Thoracic aorta (tissue), 2 donors: ENCODE results near the gene AOPEP. TPM values are rescaled to one million over a fixed set of nuclear protein-coding genes. Genes with fewer than 3 reads are reported as not detected.

Experiments
- ATAC-seq: fragments of 150-250 bp; one replicate; pipeline ENCODE4 v1.8.0; 2017; ENCODE audit warnings: low read depth; ENCODE audit not compliant: insufficient number of reproducible peaks, low FRiP score
- DNase-seq: peaks from one replicate; pipeline ENCODE4 v3.0.0-alpha.2; 2020; ENCODE audit warnings: low spot score
- H3K27ac ChIP-seq, 2 donors: fragments of 200-600 bp; sonication (generic); 1 replicate in 1 of 2; 2 replicates in 1 of 2; pipeline ENCODE4 v1.5.1; 2016; ENCODE audit warnings: mild to moderate bottlenecking in 2 of 2, moderate library complexity in 2 of 2
- H3K27me3 ChIP-seq: fragments of 200-600 bp; sonication (generic); replicated peaks from 2 replicates; pipeline ENCODE4 v1.6.0; 2016; ENCODE audit warnings: mild to moderate bottlenecking; ENCODE audit not compliant: insufficient read depth
- H3K36me3 ChIP-seq: fragments of 200-600 bp; sonication (generic); one replicate; pipeline ENCODE4 v1.5.1; 2016
- H3K4me1 ChIP-seq, 2 donors: fragments of 200-600 bp; sonication (generic); 1 replicate in 1 of 2; 2 replicates in 1 of 2; pipeline versions ENCODE4 v1.5.1 to v1.6.0; 2016; ENCODE audit warnings: low read depth in 2 of 2, mild to moderate bottlenecking in 1 of 2; ENCODE audit not compliant: control insufficient read depth in 1 of 2
- H3K4me3 ChIP-seq: fragments of 200-600 bp; sonication (generic); 2 replicates; pipeline ENCODE4 v1.5.1; 2016; ENCODE audit warnings: mild to moderate bottlenecking
- H3K9me3 ChIP-seq: fragments of 200-600 bp; sonication (generic); 2 replicates; pipeline ENCODE4 v1.5.1; 2016
- total RNA-seq, 2 donors: library from RNA; depleted of rRNA; stranded (reverse); fragments of >200 nt; gene quantifications; one replicate each; pipeline versions ENCODE4 v1.1.0 to v1.2.3, GENCODE V29; 2016
- TF ChIP-seq, protein P1 (sequence below): fragments of 200-600 bp; sonication (generic); IDR thresholded peaks from one replicate; pipeline ENCODE4 v1.5.1; 2019; ENCODE audit warnings: antibody characterized with exemption

AOPEP gene
- total RNA-seq, 2 donors from 2014 or later: 494 to 668 TPM

DNA sequence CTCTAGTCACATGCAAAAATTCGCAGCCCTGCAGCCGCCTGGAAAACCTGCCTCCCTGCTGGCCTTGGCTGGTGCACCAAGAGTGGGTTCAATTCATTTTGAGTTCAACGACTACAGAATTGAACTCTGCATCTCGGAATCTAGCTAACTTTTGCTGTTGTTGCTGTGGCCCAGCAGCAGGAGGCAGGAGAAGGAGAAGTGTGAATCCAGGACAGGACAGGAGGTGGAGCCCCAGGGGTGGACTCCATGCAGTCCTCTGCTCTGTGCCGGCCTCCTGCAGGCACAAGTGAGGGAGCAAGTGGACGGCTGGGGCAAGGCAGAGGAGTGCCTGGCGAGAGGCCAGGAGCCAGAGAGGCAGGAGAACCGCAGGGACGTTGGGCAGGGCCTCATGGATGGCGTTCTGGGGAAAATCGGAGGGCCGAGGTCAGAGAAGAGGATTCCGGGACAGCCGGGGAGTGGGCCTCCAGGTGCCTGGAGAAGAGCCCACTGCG is 376.8 kb downstream of the AOPEP start:
- H3K27me3 ChIP-seq: no peaks in the 10 kb centered on the region
- no peak overlapping the region for H3K4me3 ChIP-seq
- H3K27ac ChIP-seq: peak overlapping the region; percentile 74 to 77
- H3K4me1 ChIP-seq: peaks cover 45 to 100% of the 10 kb centered on the region in 2 donors
- no peaks in the 10 kb centered on the region for H3K9me3 ChIP-seq
- no peak for DNase-seq
- TF ChIP-seq, protein P1, sequence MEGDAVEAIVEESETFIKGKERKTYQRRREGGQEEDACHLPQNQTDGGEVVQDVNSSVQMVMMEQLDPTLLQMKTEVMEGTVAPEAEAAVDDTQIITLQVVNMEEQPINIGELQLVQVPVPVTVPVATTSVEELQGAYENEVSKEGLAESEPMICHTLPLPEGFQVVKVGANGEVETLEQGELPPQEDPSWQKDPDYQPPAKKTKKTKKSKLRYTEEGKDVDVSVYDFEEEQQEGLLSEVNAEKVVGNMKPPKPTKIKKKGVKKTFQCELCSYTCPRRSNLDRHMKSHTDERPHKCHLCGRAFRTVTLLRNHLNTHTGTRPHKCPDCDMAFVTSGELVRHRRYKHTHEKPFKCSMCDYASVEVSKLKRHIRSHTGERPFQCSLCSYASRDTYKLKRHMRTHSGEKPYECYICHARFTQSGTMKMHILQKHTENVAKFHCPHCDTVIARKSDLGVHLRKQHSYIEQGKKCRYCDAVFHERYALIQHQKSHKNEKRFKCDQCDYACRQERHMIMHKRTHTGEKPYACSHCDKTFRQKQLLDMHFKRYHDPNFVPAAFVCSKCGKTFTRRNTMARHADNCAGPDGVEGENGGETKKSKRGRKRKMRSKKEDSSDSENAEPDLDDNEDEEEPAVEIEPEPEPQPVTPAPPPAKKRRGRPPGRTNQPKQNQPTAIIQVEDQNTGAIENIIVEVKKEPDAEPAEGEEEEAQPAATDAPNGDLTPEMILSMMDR: no peak
- no peak for ATAC-seq
- H3K36me3 ChIP-seq: no peaks in the 10 kb centered on the region

DNA sequence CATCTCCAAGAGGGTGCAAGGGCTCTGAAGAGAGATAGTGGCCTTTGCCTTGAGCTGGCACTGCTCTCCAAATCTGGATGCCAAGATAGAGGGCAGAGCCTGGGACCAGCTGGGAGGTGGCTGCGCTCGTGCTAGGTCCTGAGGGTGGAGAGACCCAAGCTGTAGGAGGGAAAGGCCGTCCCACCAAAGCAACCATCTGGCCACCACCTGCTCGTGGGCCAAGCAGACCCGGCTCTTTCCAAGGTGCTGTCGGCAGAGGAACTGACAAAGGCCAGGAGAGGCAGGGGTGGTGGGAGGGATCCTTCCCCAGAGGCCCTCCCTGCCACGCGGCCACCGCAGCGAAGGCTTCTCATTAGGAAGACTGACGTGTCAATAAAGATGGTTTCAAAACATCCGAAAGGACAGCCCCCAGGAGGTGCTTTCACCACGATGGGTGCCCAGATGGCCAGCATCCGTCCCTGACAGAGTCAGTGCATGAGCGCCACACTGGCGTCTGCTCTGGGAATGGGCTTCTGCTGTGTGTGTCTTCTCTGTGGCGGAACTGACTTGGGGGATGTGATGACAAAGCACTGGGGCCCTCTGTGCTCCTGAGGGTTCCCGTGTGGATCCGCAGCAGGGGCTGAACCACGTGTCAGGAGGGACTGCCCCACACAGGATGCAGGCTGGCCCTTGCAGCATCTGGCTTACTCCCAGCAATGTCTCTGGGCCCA is 377.5 kb downstream of the AOPEP start:
- ATAC-seq: no peak
- Histone ChIP-seq H3K36me3 (no peaks in the 10 kb centered on the region), H3K4me3 (no peak overlapping the region), H3K27me3 (no peaks in the 10 kb centered on the region), H3K4me1 (peaks cover 45 to 100% of the 10 kb centered on the region in 2 donors), H3K27ac (peak overlapping the region; percentile 74 to 77), H3K9me3 (no peaks in the 10 kb centered on the region)
- TF ChIP-seq, protein P1: no peak
- DNase-seq: no peak

DNA sequence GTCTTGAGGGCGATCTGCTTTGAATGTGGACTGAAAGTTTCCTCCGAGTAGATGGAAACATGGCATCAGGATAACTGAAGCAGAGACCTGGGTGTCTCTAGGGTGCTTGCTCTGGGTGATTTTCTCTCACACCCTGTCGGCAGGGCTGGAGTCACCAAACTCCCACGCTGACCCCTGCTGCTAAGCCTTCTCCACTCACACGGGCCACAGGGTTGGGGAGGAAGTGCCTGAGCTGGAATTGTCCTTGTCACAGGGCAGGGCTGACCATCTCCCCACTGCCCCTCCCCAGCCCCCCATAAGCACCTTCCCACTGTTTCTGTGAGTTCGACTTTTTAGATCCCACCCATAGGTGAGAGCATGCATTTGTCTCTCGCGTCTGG is 378.1 kb downstream of the AOPEP start:
- no peak overlapping the region for H3K4me3 ChIP-seq
- TF ChIP-seq, protein P1: no peak
- H3K36me3 ChIP-seq: no peaks in the 10 kb centered on the region
- H3K27me3 ChIP-seq: no peaks in the 10 kb centered on the region
- peak overlapping the region; percentile 74 to 77 for H3K27ac ChIP-seq
- peaks cover 42 to 100% of the 10 kb centered on the region in 2 donors for H3K4me1 ChIP-seq
- DNase-seq (no peak), ATAC-seq (no peak)
- H3K9me3 ChIP-seq: no peaks in the 10 kb centered on the region

DNA sequence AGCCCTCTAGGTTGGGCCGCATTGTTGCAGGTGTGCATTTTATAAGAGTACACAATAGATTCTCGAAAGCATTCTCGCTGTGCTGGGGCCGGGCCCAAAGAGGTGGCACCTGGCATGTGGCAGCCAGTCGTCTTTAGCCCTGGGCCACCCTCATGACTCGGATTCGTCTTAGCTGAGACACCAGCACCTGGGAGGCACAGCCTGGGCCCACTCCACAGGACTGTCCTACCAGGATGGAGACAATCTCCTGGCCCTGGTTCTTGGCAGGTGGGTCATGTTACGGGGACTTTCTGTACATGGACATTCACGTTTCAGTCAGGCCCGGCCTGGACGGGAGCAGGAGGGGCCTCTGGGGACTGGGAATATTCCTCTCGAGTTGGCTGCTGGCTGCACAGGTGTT is 378.5 kb downstream of the AOPEP start:
- Histone ChIP-seq H3K27me3 (no peaks in the 10 kb centered on the region), H3K9me3 (no peaks in the 10 kb centered on the region), H3K4me3 (no peak overlapping the region), H3K27ac (peak overlapping the region; percentile 74 to 77), H3K4me1 (peaks cover 39 to 100% of the 10 kb centered on the region in 2 donors), H3K36me3 (no peaks in the 10 kb centered on the region)
- TF ChIP-seq, protein P1: no peak
- no peak for DNase-seq
- no peak for ATAC-seq

DNA sequence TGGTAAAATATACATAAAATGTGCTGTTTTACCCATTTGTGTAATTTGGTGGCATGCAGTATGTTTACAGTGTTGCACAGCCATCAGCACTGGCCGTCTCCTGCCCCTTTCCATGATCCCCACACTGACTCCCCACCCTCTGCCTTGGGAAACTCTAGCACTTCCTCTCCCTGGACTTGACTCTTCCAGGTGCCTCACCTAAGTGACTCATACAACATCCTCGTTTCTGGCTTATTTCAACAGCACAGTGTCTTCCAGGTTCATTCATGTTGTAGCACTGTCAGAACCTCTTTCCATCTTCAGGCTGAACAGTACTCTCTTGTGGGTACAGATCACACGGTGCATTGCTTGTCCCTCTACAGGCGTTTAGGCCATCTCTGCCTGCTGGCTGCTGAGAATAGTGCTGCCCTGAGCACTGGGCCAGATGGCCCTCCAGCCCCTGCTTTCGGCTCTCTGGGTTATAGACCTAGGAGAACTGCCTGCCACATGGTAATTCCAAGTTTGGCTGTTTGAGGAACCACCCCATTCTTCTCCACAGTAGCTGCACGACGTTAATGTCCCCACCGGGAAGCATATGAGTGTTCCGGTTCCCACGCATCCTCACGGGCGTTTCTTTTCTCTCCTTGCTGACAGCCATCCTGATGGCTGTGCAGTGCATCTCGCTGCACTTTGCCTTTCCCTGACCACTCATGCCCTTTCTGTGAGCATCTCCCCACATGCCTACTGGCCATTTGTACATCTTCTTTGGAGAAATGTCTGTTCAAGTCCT is 379.2 kb downstream of the AOPEP start:
- Histone ChIP-seq H3K4me1 (peaks cover 35 to 100% of the 10 kb centered on the region in 2 donors), H3K9me3 (no peaks in the 10 kb centered on the region), H3K27ac (peak overlapping the region; percentile 74 to 77), H3K4me3 (no peak overlapping the region), H3K27me3 (no peaks in the 10 kb centered on the region), H3K36me3 (no peaks in the 10 kb centered on the region)
- TF ChIP-seq, protein P1: no peak
- DNase-seq (no peak), ATAC-seq (no peak)
